Prostate gland (tissue), 2 donors: ENCODE data around the gene HHIPL1. TPM values are rescaled to one million over a fixed set of nuclear protein-coding genes. Genes with fewer than 3 reads are reported as not detected.

ENCODE experiments used
- DNase-seq: peaks from one replicate; pipeline ENCODE4 v3.0.0-alpha.2; 2019; ENCODE audit warnings: low spot score
- H3K27ac ChIP-seq, 2 donors: fragments of 200-600 bp; sonication (generic); 2 replicates each; pipeline ENCODE4 v1.5.1; 2017 to 2019
- H3K27me3 ChIP-seq: fragments of 200-600 bp; sonication (generic); replicated peaks from 2 replicates; pipeline ENCODE4 v1.5.1; 2019; ENCODE audit not compliant: insufficient read depth
- H3K36me3 ChIP-seq, 2 donors: fragments of 200-600 bp; sonication (generic); 1 replicate in 1 of 2; 2 replicates in 1 of 2; pipeline versions ENCODE4 v1.5.1 to v1.8.1; 2017 to 2019
- H3K4me1 ChIP-seq: fragments of 200-600 bp; sonication (generic); replicated peaks from 2 replicates; pipeline ENCODE4 v1.5.1; 2019
- H3K4me3 ChIP-seq, 2 donors: fragments of 200-600 bp; sonication (generic); 2 replicates each; pipeline ENCODE4 v1.5.1; 2017 to 2019
- H3K9me3 ChIP-seq: fragments of 200-600 bp; sonication (generic); 2 replicates; pipeline ENCODE4 v1.5.1; 2017
- CTCF ChIP-seq, 4 experiments: fragments of 200-600 bp in 2 of 4; fragments of 450-650 bp in 2 of 4; sonication (generic) in 2 of 4; IDR thresholded peaks; 1 replicate in 3 of 4; 2 replicates in 1 of 4; pipeline ENCODE4 v1.5.1; 2016 to 2019; ENCODE audit warnings: antibody characterized with exemption in 4 of 4, mild to moderate bottlenecking in 2 of 4, moderate library complexity in 2 of 4
- POLR2A ChIP-seq: fragments of 450-650 bp; IDR thresholded peaks from one replicate; pipeline ENCODE4 v1.6.1; 2016; ENCODE audit warnings: antibody characterized with exemption, mild to moderate bottlenecking
- POLR2AphosphoS5 ChIP-seq: sonication (generic); formaldehyde crosslinking; IDR thresholded peaks from one replicate; pipeline ENCODE4 v1.6.1; 2017; ENCODE audit warnings: antibody characterized with exemption
- WGBS: methylation state at CpG from one replicate; pipeline ENCODE4 v1.1.5; 2018; 5-methylcytosine and 5-hydroxymethylcytosine counted together
- intact Hi-C: fragments of 100-400 bp; cut with DNase I; formaldehyde crosslinking; loops from one replicate; pipeline ENCODE4 v1.14.2; 2022
- total RNA-seq, 2 donors: library from RNA; depleted of rRNA; stranded (reverse); fragments of >200 nt; gene quantifications; one replicate each; pipeline ENCODE4 v1.1.0, GENCODE V29; 2016

The HHIPL1 gene
- total RNA-seq, 2 donors from 2014 or later, result 2.8 to 4.5 TPM

- H3K27me3 ChIP-seq, result no peaks in the 10 kb centered on the region
- WGBS, result 92% methylated on average over 14 of the region's 14 CpGs
- H3K36me3 ChIP-seq, result no peaks in the 10 kb centered on the region
- intact Hi-C loops, result no loop called here
- H3K4me3 ChIP-seq, result no peak overlapping the region
- TF ChIP-seq CTCF (IDR thresholded peaks at IDR 0.05), result no peak
- no peak for TF ChIP-seq POLR2A
- no peak for TF ChIP-seq POLR2AphosphoS5
- H3K9me3 ChIP-seq, result no peaks in the 10 kb centered on the region
- no peak for DNase-seq
- no peaks in the 10 kb centered on the region for H3K4me1 ChIP-seq
- H3K27ac ChIP-seq, result no peak overlapping the region
These were observed 72.1 kb downstream of the HHIPL1 start for GRCh38 chr14:99716850-99717681.

- no peaks in the 10 kb centered on the region for H3K36me3 ChIP-seq
- H3K4me3 ChIP-seq, result no peak overlapping the region
- DNase-seq, result no peak
- TF ChIP-seq POLR2AphosphoS5, result no peak
- TF ChIP-seq CTCF (IDR thresholded peaks at IDR 0.05), result no peak
- no peak for TF ChIP-seq POLR2A
- no peak overlapping the region for H3K27ac ChIP-seq
- H3K4me1 ChIP-seq, result no peaks in the 10 kb centered on the region
- WGBS, result 89% methylated on average over 5 of the region's 5 CpGs
- H3K9me3 ChIP-seq, result no peaks in the 10 kb centered on the region
- intact Hi-C loops, result no loop called here
- H3K27me3 ChIP-seq, result no peaks in the 10 kb centered on the region
These were observed 72.7 kb downstream of the HHIPL1 start for GRCh38 chr14:99717682-99718013.

- H3K4me3 ChIP-seq, result no peak overlapping the region
- intact Hi-C loops, result no loop called here
- H3K27me3 ChIP-seq, result no peaks in the 10 kb centered on the region
- no peak for DNase-seq
- no peaks in the 10 kb centered on the region for H3K9me3 ChIP-seq
- TF ChIP-seq POLR2A, result no peak
- no peak for TF ChIP-seq CTCF (IDR thresholded peaks at IDR 0.05)
- TF ChIP-seq POLR2AphosphoS5, result no peak
- no peaks in the 10 kb centered on the region for H3K36me3 ChIP-seq
- 79% methylated on average over 14 of the region's 14 CpGs for WGBS
- no peak overlapping the region for H3K27ac ChIP-seq
- no peaks in the 10 kb centered on the region for H3K4me1 ChIP-seq
These were observed 73.3 kb downstream of the HHIPL1 start for GRCh38 chr14:99718031-99718810.

GRCh38 chr14:99718811-99719192 lies 73.9 kb downstream of the HHIPL1 start:
- H3K4me3 ChIP-seq, result no peak overlapping the region
- no peaks in the 10 kb centered on the region for H3K27me3 ChIP-seq
- WGBS, result 88% methylated on average over 5 of the region's 5 CpGs
- no peaks in the 10 kb centered on the region for H3K36me3 ChIP-seq
- H3K27ac ChIP-seq, result no peak overlapping the region
- TF ChIP-seq CTCF (IDR thresholded peaks at IDR 0.05) (no peak), POLR2A (no peak), POLR2AphosphoS5 (no peak)
- no peaks in the 10 kb centered on the region for H3K9me3 ChIP-seq
- no peak for DNase-seq
- no peaks in the 10 kb centered on the region for H3K4me1 ChIP-seq
- intact Hi-C loops, result no loop called here
